Measurements from ENCODE around the gene CNPY2.
"Not testable (repeated sequence)": the region's sequence is repeated elsewhere in the genome, so short reads cannot be mapped to it uniquely, and the experiment has no call there.

The CNPY2 gene

GRCh38 chr12:56333679-56334489 is 18.1 kb upstream of the CNPY2 start, which contains the start of gene PAN2:
Gene PAN2 (minus strand): TSS chr12:56334000. CDS start chr12:56333094, 906 bp downstream.
- DNase-seq: peak; percentile 94 to 98

DNA sequence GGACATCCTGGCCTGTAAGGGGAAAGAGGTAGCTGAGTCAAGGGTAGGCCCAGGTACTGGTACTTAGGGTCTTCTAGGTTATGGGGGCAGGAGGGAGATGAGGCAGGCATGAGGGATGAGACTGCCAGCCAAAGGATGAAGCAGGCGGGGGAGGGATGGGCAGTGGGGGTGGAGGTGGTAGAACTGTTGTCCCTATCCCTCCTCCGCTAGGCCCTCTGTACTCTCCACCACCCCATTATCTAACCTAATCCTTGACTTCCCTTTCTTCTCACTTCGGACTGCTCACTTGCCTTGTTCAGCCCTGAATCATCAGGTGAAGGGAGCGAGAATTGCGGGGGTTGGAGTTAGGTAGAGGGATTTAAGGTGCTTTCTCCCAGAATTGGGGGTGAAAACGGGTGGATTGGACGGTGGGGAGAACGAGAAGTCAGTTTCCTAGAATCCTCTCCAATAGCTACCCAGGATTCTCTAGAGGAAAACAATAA is 17.4 kb upstream of the CNPY2 start:
- DNase-seq: no peak

- DNase-seq: no peak
These were observed 16.9 kb upstream of the CNPY2 start for GRCh38 chr12:56332512-56333196.

- DNase-seq: no peak
These were observed 15.2 kb upstream of the CNPY2 start for GRCh38 chr12:56330936-56331490.

DNA sequence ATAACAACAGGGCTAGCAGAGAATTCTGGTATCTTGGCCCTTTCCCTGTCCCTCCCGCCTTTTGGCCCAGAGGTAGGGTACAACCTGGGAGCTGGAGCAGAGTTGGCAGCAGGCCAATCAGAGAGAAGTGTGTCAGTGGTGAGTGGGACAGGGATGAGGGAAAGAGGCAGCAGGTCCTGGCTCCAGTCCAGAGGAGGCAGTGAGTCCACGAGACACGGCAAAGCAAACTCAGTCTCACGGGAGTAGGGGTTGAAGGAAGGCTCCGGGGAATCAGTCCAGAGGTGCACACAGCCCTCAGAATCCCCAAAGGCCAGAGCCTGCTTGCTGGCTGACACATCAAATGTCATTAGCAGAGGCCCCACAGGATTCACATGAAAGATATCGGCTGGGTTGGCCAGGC is 10.7 kb upstream of the CNPY2 start:
- DNase-seq: no peak

DNA sequence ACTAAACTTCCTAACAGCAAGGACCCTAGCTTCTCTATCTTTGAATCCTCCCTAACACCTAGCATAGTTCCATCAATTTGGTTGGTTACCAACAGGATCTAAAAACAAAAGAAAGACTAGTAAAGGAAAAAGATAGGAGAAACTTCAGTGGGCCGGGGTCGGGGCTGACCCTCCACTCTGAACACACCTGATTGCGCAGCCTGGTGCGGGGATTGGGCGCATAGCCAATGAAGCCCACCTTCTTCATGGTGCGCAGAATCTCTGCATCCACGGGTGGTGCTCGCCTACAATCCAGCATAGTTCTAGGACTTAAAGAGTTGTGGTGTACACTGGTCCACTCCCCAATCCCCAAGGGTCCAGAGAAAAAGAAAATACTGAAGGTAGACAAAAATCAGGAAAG is 10.3 kb upstream of the CNPY2 start:
- DNase-seq: no peak

DNA sequence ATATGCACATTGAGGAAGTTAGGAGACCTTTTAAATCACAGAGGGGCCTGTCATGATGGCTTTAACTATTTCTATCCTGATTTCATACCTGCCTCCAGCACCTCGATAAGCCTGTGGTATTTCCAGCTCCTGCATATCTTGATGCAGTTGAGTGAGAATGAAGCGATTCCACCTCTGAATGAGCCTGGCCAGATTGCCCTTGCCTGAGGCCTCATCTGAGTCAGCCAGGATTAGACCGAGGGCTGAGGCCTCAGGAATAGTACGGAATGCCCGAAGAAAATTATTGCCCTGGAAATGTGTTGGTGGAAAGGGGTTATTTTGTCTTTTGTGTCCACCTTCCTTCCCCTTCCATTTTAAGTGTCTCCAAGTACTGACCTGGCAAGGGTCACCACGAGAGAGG is 8.4 kb upstream of the CNPY2 start:
- no peak for DNase-seq

- DNase-seq: not testable (repeated sequence)
These were observed 5.8 kb upstream of the CNPY2 start for GRCh38 chr12:56321610-56322009.

- DNase-seq: no peak
These were observed 5.2 kb upstream of the CNPY2 start for GRCh38 chr12:56321027-56321426.

DNA sequence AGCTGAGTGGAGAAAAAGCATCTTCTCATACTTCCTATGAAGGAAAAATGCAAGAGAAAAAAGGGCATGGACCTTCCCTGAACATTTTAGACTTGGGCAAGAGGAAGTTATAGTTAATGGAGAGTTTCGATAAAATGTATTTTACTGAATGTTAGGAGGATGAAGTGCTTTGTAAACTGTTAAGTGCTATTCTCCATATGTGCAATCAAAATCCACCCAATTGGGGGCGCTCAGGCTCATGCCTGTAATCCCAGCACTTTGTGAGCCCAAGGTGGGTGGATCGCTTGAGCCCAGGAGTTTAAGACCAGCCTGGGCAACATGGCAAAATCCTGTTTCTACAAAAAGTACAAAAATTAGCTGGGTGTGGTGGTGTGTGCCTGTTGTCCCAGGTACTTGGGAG is 1.9 kb upstream of the CNPY2 start:
- no peak for DNase-seq

GRCh38 chr12:56315249-56315621 is 553 bp downstream of the CNPY2 start:
- DNase-seq: no peak

DNA sequence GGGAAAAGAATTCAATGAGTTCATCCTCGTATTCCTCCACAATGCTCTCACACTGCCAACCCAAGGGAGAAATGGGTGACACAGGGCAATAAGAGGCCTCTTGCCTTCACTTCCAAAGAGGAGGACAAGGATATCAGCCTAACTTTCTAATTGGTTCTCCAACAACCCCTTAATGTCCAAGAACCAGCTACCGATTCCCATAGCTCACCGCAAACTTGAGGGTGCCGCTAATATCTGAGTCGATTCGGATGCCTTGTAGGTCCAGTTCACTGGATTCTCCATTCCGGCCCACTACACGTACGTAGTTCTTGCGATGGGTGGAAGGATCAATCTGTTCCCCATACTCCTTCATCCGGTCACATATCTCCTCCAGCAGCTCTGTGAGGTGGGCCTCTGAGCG is 4.8 kb downstream of the CNPY2 start:
- no peak for DNase-seq

DNA sequence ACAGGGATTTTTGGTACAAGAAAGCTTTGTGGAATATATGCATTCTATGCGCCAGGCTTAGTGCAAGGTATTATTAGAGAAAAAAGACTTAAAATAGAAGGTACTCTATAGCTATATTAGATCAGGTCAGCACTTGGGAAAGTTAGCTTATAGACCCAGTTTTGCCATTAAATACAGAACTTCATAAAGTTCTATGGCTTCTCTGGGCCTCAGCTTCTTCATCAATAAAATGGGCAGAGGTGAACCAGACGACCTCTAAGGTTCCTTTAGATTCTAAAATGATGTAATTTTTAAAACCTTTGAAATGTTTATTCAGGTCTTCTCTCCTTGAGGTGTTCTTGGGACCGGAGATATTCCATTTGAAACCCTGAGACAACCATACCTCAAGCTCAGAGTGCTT is 7.1 kb downstream of the CNPY2 start:
- no peak for DNase-seq

DNA sequence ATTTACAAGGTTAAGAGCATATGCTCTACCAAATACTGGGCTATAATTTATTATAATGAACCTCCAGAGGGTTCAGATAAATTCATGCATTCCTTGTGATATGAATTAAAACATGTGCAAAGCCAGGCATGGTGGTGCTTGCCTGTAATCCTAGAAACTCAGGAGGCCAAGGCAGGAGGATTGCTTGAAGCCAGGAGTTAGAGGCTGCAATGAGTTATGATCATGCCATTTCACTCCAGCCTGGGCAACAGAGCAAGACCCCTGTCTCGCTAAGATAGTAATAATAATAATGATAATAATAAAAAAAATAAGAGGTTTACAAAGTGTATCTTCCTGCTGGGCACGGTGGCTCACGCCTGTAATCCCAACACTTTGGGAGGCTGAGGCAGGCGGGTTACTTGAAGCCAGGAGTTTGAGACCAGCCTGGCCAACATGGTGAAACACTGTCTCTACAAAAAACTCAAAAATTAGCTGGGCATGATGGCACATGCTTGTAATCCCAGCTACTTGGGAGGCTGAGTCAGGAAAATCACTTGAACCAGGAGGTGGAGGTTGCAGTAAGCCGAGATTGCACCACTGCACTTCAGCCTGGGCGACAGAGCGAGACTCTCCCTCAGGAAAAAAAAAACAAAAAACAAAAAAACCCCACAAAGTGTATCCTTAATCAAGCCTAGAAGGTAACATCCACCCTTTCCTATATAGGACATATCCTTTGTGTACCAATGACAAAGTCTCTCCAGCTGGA is 8.4 kb downstream of the CNPY2 start:
- DNase-seq: no peak

DNA sequence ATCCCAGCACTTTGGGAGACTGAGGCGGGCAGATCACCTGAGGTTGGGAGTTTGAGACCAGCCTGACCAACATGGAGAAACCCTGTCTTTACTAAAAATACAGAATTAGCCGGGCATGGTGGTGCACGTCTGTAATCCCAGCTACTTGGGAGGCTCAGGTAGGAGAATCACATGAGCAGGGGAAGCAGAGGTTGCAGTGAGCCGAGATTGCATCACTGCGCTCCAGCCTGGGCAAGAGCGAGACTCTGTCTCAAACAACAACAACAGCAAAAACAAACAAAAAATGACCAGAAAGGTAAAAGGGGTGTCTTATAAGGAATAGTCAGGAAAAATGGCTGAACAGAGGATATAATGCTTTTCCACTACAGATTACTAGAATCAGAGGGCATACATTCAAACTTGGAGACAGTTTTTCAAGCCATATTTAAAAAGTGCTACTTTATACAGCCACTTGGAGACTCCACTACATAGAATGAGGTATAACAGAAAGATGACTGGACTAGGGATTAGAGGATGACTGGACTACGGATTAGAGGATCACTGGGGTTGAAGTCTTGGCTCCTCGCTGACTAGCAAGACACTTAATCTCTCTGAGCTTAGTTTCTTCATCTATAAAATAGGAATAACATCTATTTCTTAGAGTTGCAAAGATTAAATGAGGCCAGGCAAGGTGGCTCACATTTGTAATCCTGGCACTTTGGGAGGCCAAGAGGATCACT is 10.8 kb downstream of the CNPY2 start:
- DNase-seq: no peak

GRCh38 chr12:56304276-56304675 is 11.5 kb downstream of the CNPY2 start:
- no peak for DNase-seq

GRCh38 chr12:56300644-56301464 is 14.9 kb downstream of the CNPY2 start:
- DNase-seq: peak in 1 of 2 experiments; percentile 71

DNA sequence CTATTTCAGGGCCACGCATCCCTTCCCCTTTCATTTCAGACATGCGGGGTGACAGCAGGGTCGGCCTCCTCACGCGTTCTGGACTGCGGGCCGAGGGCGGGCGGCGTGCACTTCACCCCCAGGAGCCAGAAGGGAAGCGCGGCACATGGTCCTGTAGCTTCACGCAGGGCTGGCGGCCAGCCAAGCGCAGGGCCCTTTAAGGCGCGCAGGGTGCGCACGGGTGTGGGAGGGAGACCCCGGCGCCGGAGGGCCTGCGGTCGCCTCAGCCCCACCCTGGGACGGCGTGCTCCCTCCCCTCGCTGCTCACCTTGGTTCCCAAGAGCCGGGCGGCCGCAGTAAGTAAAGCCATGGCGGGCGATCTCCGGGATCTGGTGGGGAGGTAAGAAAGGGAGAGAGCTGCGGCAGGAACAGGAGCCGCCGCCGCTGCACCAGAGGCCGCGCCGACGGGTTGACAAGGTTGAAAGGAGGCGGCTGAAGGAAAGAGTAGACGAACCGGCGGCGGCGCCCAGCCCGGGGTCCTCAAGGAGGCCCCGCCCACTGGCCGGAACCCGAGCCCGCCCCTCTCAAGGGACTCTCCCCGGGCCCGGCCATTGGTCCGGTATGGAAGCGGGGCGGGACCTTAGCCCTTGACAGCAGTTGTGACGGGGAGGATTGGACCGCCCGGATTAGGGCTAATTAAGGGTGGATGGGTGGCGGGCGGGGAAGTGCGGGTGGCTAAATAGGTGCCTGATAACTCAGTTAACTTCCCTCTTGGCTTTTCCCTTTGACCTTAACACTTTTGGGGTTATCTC is 15.7 kb downstream of the CNPY2 start, which contains the start of gene CS:
CS (minus strand) TSS at position 478 of the 791 bp plus-strand sequence; CDS start at position 349, 129 bp downstream.
- peak; percentile 97 for DNase-seq

GRCh38 chr12:56299308-56299852 is 16.4 kb downstream of the CNPY2 start:
- DNase-seq: no peak

GRCh38 chr12:56298828-56299227 is 17.0 kb downstream of the CNPY2 start:
- no peak for DNase-seq

Measured in SHP77 (cell line).